SK-N-SH (cell line): ENCODE measurements around the gene TCF7L2. TPM values are rescaled to one million over a fixed set of nuclear protein-coding genes. Genes with fewer than 3 reads are reported as not detected.

Source experiments
- CTCF ChIA-PET: fragments of 300-600, 350-600 bp; formaldehyde crosslinking; extraction: SDS; loops from one replicate; lab custom pipeline; 2021; lab: Yijun Ruan, JAX
- POLR2A ChIA-PET: fragments of 350-600 bp; sonication (Branson Sonifier 250); formaldehyde crosslinking; extraction: SDS; loops from one replicate; lab custom pipeline; 2020; ENCODE audit warnings: antibody characterized with exemption, inconsistent platforms; lab: Yijun Ruan, JAX
- DNase-seq: peaks from one replicate; pipeline ENCODE4 v3.0.0; 2012
- H2AFZ ChIP-seq: fragments of 200-600 bp; sonication (generic); 2 replicates; pipeline ENCODE4 v1.8.1; 2016; ENCODE audit warnings: antibody characterized with exemption, mild to moderate bottlenecking, low read depth
- H3F3A ChIP-seq: fragments of 200-600 bp; sonication (generic); replicated peaks from 2 replicates; pipeline ENCODE3; 2016; ENCODE audit warnings: antibody characterized with exemption, mild to moderate bottlenecking; ENCODE audit not compliant: insufficient read depth
- H3K27ac ChIP-seq, 2 experiments: fragments of 200-500 bp in 1 of 2; fragments of 200-600 bp in 1 of 2; sonication (Bioruptor generic) in 1 of 2; sonication (generic), shearing (Covaris generic) in 1 of 2; 2 replicates each; pipeline versions ENCODE4 v1.5.1 to v1.6.1; 2014 to 2016; ENCODE audit warnings: low read depth in 2 of 2, inconsistent platforms in 1 of 2, low read length in 1 of 2, mild to moderate bottlenecking in 1 of 2, mixed read lengths in 1 of 2
- H3K27me3 ChIP-seq: fragments of 200-600 bp; sonication (generic), shearing (Covaris generic); 2 replicates; pipeline ENCODE4 v1.6.1; 2016; ENCODE audit warnings: mixed run types; ENCODE audit not compliant: insufficient read depth
- H3K36me3 ChIP-seq, 2 experiments: fragments of 200-500 bp in 1 of 2; fragments of 200-600 bp in 1 of 2; sonication (Bioruptor generic) in 1 of 2; sonication (generic) in 1 of 2; replicated peaks in 1 of 2; 2 replicates each; pipeline versions ENCODE3 to v1.5.1; 2014 to 2016; ENCODE audit warnings: low read length in 1 of 2, mild to moderate bottlenecking in 1 of 2; ENCODE audit not compliant: insufficient read depth in 2 of 2, control insufficient read depth in 1 of 2
- H3K4me1 ChIP-seq, 2 experiments: fragments of 200-500 bp in 1 of 2; fragments of 200-600 bp in 1 of 2; sonication (Bioruptor generic) in 1 of 2; sonication (generic), shearing (Covaris generic) in 1 of 2; 2 replicates each; pipeline versions ENCODE4 v1.5.1 to v1.6.1; 2014 to 2016; ENCODE audit warnings: low read depth in 1 of 2, low read length in 1 of 2, mixed run types in 1 of 2; ENCODE audit not compliant: insufficient read depth in 2 of 2, control insufficient read depth in 1 of 2
- H3K4me2 ChIP-seq: fragments of 200-600 bp; sonication (generic), shearing (Covaris generic); 2 replicates; pipeline ENCODE4 v1.6.1; 2017; ENCODE audit warnings: mixed run types
- H3K4me3 ChIP-seq, 2 experiments: fragments of 200-500 bp in 1 of 2; fragments of 200-600 bp in 1 of 2; sonication (Bioruptor generic) in 1 of 2; sonication (generic), shearing (Covaris generic) in 1 of 2; 2 replicates each; pipeline versions ENCODE4 v1.5.1 to v1.8.1; 2014 to 2016; ENCODE audit warnings: low read depth in 2 of 2, inconsistent platforms in 1 of 2, low read length in 1 of 2, mild to moderate bottlenecking in 1 of 2, mixed read lengths in 1 of 2, moderate library complexity in 1 of 2
- H3K79me2 ChIP-seq: fragments of 200-600 bp; sonication (generic); 2 replicates; pipeline ENCODE4 v1.8.1; 2017; ENCODE audit warnings: mild to moderate bottlenecking; ENCODE audit not compliant: insufficient read depth
- H3K9ac ChIP-seq: fragments of 200-600 bp; sonication (generic); 2 replicates; pipeline ENCODE4 v1.6.1; 2017; ENCODE audit warnings: mixed run types
- H3K9me2 ChIP-seq: fragments of 200-600 bp; sonication (generic); 2 replicates; pipeline ENCODE4 v1.6.1; 2017; ENCODE audit warnings: mixed run types
- H3K9me3 ChIP-seq: fragments of 200-600 bp; sonication (generic); 2 replicates; pipeline ENCODE4 v1.6.1; 2017; ENCODE audit warnings: mixed run types, mild to moderate bottlenecking, moderate library complexity
- H4K20me1 ChIP-seq: fragments of 200-600 bp; sonication (generic); 2 replicates; pipeline ENCODE4 v1.6.1; 2017; ENCODE audit warnings: mild to moderate bottlenecking, mixed run types; ENCODE audit not compliant: insufficient read depth
- CHD2 ChIP-seq: fragments of 150-350 bp; IDR thresholded peaks from 2 replicates; pipeline ENCODE4 v1.6.1; 2018; ENCODE audit warnings: low read length; ENCODE audit not compliant: partially characterized antibody
- ELF1 ChIP-seq: IDR thresholded peaks from 2 replicates; pipeline ENCODE4 v1.4.0; 2012
- EZH2phosphoT487 ChIP-seq: fragments of 200-600 bp; sonication (generic); IDR thresholded peaks from 2 replicates; pipeline ENCODE4 v1.6.1; 2017; ENCODE audit warnings: low read depth, mixed run types, mild to moderate bottlenecking, antibody characterized with exemption, moderate library complexity, borderline replicate concordance
- FOSL2 ChIP-seq: IDR thresholded peaks from 2 replicates; pipeline ENCODE4 v1.4.0; 2012; ENCODE audit warnings: low read depth, mild to moderate bottlenecking, moderate library complexity, borderline replicate concordance
- GABPA ChIP-seq: IDR thresholded peaks from 2 replicates; pipeline ENCODE4 v1.4.0; 2012; ENCODE audit warnings: low read depth, mild to moderate bottlenecking
- GATA2 ChIP-seq: sonication (generic); formaldehyde crosslinking; IDR thresholded peaks from 2 replicates; pipeline ENCODE4 v1.5.0; 2020; ENCODE audit warnings: mild to moderate bottlenecking, missing genetic modification reagents
- MEF2A ChIP-seq: IDR thresholded peaks from 2 replicates; pipeline ENCODE4 v1.4.0; 2012; ENCODE audit warnings: low read depth, borderline replicate concordance
- MXI1 ChIP-seq: IDR thresholded peaks from 2 replicates; pipeline ENCODE4 v1.6.1; 2012; ENCODE audit warnings: mild to moderate bottlenecking, low read depth, low read length, improper control_type of control experiment
- NFIC ChIP-seq: IDR thresholded peaks from 2 replicates; pipeline ENCODE4 v1.4.0; 2012; ENCODE audit warnings: borderline replicate concordance
- NRF1 ChIP-seq: IDR thresholded peaks from 2 replicates; pipeline ENCODE4 v1.6.1; 2012; ENCODE audit warnings: low read depth, mild to moderate bottlenecking, low read length
- RCOR1 ChIP-seq: fragments of 150-350 bp; IDR thresholded peaks from 2 replicates; pipeline ENCODE4 v1.6.1; 2017; ENCODE audit warnings: antibody characterized with exemption, low read length
- TCF12 ChIP-seq: IDR thresholded peaks from 2 replicates; pipeline ENCODE4 v1.4.0; 2012
- USF1 ChIP-seq: IDR thresholded peaks from 2 replicates; pipeline ENCODE4 v1.4.0; 2012; ENCODE audit warnings: low read depth, borderline replicate concordance
- YY1 ChIP-seq: IDR thresholded peaks from 2 replicates; pipeline ENCODE4 v1.4.0; 2012; ENCODE audit warnings: low read depth, mild to moderate bottlenecking
- WGBS: methylation state at CpG from one replicate; pipeline ENCODE4 v1.1.6; 2017; ENCODE audit warnings: low lambda C conversion rate; 5-methylcytosine and 5-hydroxymethylcytosine counted together
- polyA plus RNA-seq, 3 experiments: library from polyadenylated mRNA; depleted of rRNA; stranded (reverse); fragments of >200 nt; gene quantifications; 2 replicates each; pipeline ENCODE4 v1.2.3, GENCODE V29; 2012
- TF ChIP-seq, protein P1 (sequence below): fragments of 150-350 bp; IDR thresholded peaks from 2 replicates; pipeline ENCODE4 v1.6.1; 2016; ENCODE audit warnings: mild to moderate bottlenecking, low read depth, low read length
- TF ChIP-seq, protein P2 (sequence below): fragments of 150-350 bp; IDR thresholded peaks from 2 replicates; pipeline ENCODE4 v1.6.1; 2017; ENCODE audit warnings: antibody characterized with exemption, low read length, low read depth, borderline replicate concordance

Gene TCF7L2
- polyA plus RNA-seq, 1 of the 3 experiments (the other 2 are of a cell fraction): 10.2 TPM

DNA sequence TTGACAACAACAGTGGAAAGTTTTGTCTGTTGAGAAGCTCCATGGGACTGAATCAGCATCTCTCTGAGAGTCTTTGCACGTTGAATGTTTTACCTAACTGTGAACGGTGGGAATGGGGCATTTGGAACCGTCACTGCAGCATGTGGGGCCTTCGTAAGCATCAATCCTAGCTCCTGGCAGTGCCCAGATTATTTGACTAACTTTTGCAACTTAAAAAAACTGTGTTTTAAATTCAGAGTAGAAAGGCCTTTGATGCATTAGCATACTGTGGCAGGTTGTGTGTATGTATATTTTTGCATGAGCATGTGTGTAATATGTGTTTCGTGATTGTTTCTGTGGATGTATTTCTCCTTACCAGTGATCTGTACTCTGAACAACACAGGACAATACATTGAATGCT, 194.5 kb downstream of the TCF7L2 start:
- H3K9me3 ChIP-seq: no peaks in the 10 kb centered on the region

GRCh38 chr10:113148071-113148825, 198.2 kb downstream of the TCF7L2 start:
- WGBS: 96% methylated on average over 11 of the region's 11 CpGs
- H3K36me3 ChIP-seq: peaks cover 32 to 60% of the 10 kb centered on the region in 2 experiments
- no peaks in the 10 kb centered on the region for H3F3A ChIP-seq
- POLR2A ChIA-PET: no interaction called here
- no peaks in the 10 kb centered on the region for H3K79me2 ChIP-seq
- H4K20me1 ChIP-seq: no peaks in the 10 kb centered on the region
- CTCF ChIA-PET: interaction anchor here (1.0 to 1.9 kb wide), 3 partner anchors 9 to 583 kb away, joined by 3 to 7 read pairs (median 3); no protein-coding TSS in a partner anchor
- no peak overlapping the region for H3K4me3 ChIP-seq
- H3K9ac ChIP-seq: no peak overlapping the region
- no peak overlapping the region for H3K27ac ChIP-seq
- no peaks in the 10 kb centered on the region for H3K27me3 ChIP-seq
- H3K9me2 ChIP-seq: no peaks in the 10 kb centered on the region
- peaks cover 0 to 3% of the 10 kb centered on the region in 2 experiments; a peak in 2 of 4 replicates for H3K4me1 ChIP-seq
- H3K4me2 ChIP-seq: no peak overlapping the region
- H3K9me3 ChIP-seq: no peaks in the 10 kb centered on the region
- DNase-seq: no peak
- no peak overlapping the region for H2AFZ ChIP-seq
- TF ChIP-seq USF1: no peak
- no peak for TF ChIP-seq EZH2phosphoT487
- TF ChIP-seq TCF12: no peak
- TF ChIP-seq MEF2A: no peak
- no peak for TF ChIP-seq FOSL2
- no peak for TF ChIP-seq MXI1
- TF ChIP-seq NRF1: no peak
- TF ChIP-seq GABPA: no peak
- TF ChIP-seq ELF1: no peak
- no peak for TF ChIP-seq YY1
- TF ChIP-seq, all 33 proteins: peak for 0

More for the DNA sequence above, 194.5 kb downstream of the TCF7L2 start:
- H3K36me3 ChIP-seq: peaks cover 25 to 35% of the 10 kb centered on the region in 2 experiments
- 98% methylated on average over 5 of the region's 5 CpGs for WGBS
- no peak overlapping the region for H3K27ac ChIP-seq
- DNase-seq: no peak
- no peaks in the 10 kb centered on the region for H4K20me1 ChIP-seq
- TF ChIP-seq RCOR1 (no peak), GATA2 (no peak), NFIC (no peak), CHD2 (no peak), NRF1 (no peak), YY1 (no peak)
- TF ChIP-seq, protein P1, sequence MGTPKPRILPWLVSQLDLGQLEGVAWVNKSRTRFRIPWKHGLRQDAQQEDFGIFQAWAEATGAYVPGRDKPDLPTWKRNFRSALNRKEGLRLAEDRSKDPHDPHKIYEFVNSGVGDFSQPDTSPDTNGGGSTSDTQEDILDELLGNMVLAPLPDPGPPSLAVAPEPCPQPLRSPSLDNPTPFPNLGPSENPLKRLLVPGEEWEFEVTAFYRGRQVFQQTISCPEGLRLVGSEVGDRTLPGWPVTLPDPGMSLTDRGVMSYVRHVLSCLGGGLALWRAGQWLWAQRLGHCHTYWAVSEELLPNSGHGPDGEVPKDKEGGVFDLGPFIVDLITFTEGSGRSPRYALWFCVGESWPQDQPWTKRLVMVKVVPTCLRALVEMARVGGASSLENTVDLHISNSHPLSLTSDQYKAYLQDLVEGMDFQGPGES: no peak
- TF ChIP-seq, protein P2, sequence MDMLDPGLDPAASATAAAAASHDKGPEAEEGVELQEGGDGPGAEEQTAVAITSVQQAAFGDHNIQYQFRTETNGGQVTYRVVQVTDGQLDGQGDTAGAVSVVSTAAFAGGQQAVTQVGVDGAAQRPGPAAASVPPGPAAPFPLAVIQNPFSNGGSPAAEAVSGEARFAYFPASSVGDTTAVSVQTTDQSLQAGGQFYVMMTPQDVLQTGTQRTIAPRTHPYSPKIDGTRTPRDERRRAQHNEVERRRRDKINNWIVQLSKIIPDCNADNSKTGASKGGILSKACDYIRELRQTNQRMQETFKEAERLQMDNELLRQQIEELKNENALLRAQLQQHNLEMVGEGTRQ: no peak
- no peaks in the 10 kb centered on the region for H3K27me3 ChIP-seq
- H2AFZ ChIP-seq: no peak overlapping the region
- H3K9me2 ChIP-seq: no peaks in the 10 kb centered on the region
- ChIA-PET POLR2A (no interaction called here), CTCF (interaction anchor here (1.0 to 1.3 kb wide), 2 partner anchors 240 to 455 kb away, joined by 3 to 5 read pairs; no protein-coding TSS in a partner anchor)
- peaks cover 3 to 4% of the 10 kb centered on the region in 2 experiments; a peak in 3 of 4 replicates for H3K4me1 ChIP-seq
- H3K4me3 ChIP-seq: no peak overlapping the region
- H3F3A ChIP-seq: no peaks in the 10 kb centered on the region
- H3K9ac ChIP-seq: no peak overlapping the region
- H3K4me2 ChIP-seq: no peak overlapping the region
- no peaks in the 10 kb centered on the region for H3K79me2 ChIP-seq
